SK-N-SH (cell line): ENCODE measurements around the gene TMPRSS11F. TPM values are rescaled to one million over a fixed set of nuclear protein-coding genes. Genes with fewer than 3 reads are reported as not detected.

Experiments used
- CTCF ChIA-PET: fragments of 300-600, 350-600 bp; formaldehyde crosslinking; extraction: SDS; loops from one replicate; lab custom pipeline; 2021; lab: Yijun Ruan, JAX
- POLR2A ChIA-PET: fragments of 350-600 bp; sonication (Branson Sonifier 250); formaldehyde crosslinking; extraction: SDS; loops from one replicate; lab custom pipeline; 2020; ENCODE audit warnings: antibody characterized with exemption, inconsistent platforms; lab: Yijun Ruan, JAX
- DNase-seq: peaks from one replicate; pipeline ENCODE4 v3.0.0; 2012
- H2AFZ ChIP-seq: fragments of 200-600 bp; sonication (generic); 2 replicates; pipeline ENCODE4 v1.8.1; 2016; ENCODE audit warnings: antibody characterized with exemption, mild to moderate bottlenecking, low read depth
- H3F3A ChIP-seq: fragments of 200-600 bp; sonication (generic); replicated peaks from 2 replicates; pipeline ENCODE3; 2016; ENCODE audit warnings: antibody characterized with exemption, mild to moderate bottlenecking; ENCODE audit not compliant: insufficient read depth
- H3K27ac ChIP-seq, 2 experiments: fragments of 200-500 bp in 1 of 2; fragments of 200-600 bp in 1 of 2; sonication (Bioruptor generic) in 1 of 2; sonication (generic), shearing (Covaris generic) in 1 of 2; 2 replicates each; pipeline versions ENCODE4 v1.5.1 to v1.6.1; 2014 to 2016; ENCODE audit warnings: low read depth in 2 of 2, inconsistent platforms in 1 of 2, low read length in 1 of 2, mild to moderate bottlenecking in 1 of 2, mixed read lengths in 1 of 2
- H3K27me3 ChIP-seq: fragments of 200-600 bp; sonication (generic), shearing (Covaris generic); 2 replicates; pipeline ENCODE4 v1.6.1; 2016; ENCODE audit warnings: mixed run types; ENCODE audit not compliant: insufficient read depth
- H3K36me3 ChIP-seq, 2 experiments: fragments of 200-500 bp in 1 of 2; fragments of 200-600 bp in 1 of 2; sonication (Bioruptor generic) in 1 of 2; sonication (generic) in 1 of 2; replicated peaks in 1 of 2; 2 replicates each; pipeline versions ENCODE3 to v1.5.1; 2014 to 2016; ENCODE audit warnings: low read length in 1 of 2, mild to moderate bottlenecking in 1 of 2; ENCODE audit not compliant: insufficient read depth in 2 of 2, control insufficient read depth in 1 of 2
- H3K4me1 ChIP-seq, 2 experiments: fragments of 200-500 bp in 1 of 2; fragments of 200-600 bp in 1 of 2; sonication (Bioruptor generic) in 1 of 2; sonication (generic), shearing (Covaris generic) in 1 of 2; 2 replicates each; pipeline versions ENCODE4 v1.5.1 to v1.6.1; 2014 to 2016; ENCODE audit warnings: low read depth in 1 of 2, low read length in 1 of 2, mixed run types in 1 of 2; ENCODE audit not compliant: insufficient read depth in 2 of 2, control insufficient read depth in 1 of 2
- H3K4me2 ChIP-seq: fragments of 200-600 bp; sonication (generic), shearing (Covaris generic); 2 replicates; pipeline ENCODE4 v1.6.1; 2017; ENCODE audit warnings: mixed run types
- H3K4me3 ChIP-seq, 2 experiments: fragments of 200-500 bp in 1 of 2; fragments of 200-600 bp in 1 of 2; sonication (Bioruptor generic) in 1 of 2; sonication (generic), shearing (Covaris generic) in 1 of 2; 2 replicates each; pipeline versions ENCODE4 v1.5.1 to v1.8.1; 2014 to 2016; ENCODE audit warnings: low read depth in 2 of 2, inconsistent platforms in 1 of 2, low read length in 1 of 2, mild to moderate bottlenecking in 1 of 2, mixed read lengths in 1 of 2, moderate library complexity in 1 of 2
- H3K79me2 ChIP-seq: fragments of 200-600 bp; sonication (generic); 2 replicates; pipeline ENCODE4 v1.8.1; 2017; ENCODE audit warnings: mild to moderate bottlenecking; ENCODE audit not compliant: insufficient read depth
- H3K9ac ChIP-seq: fragments of 200-600 bp; sonication (generic); 2 replicates; pipeline ENCODE4 v1.6.1; 2017; ENCODE audit warnings: mixed run types
- H3K9me2 ChIP-seq: fragments of 200-600 bp; sonication (generic); 2 replicates; pipeline ENCODE4 v1.6.1; 2017; ENCODE audit warnings: mixed run types
- H3K9me3 ChIP-seq: fragments of 200-600 bp; sonication (generic); 2 replicates; pipeline ENCODE4 v1.6.1; 2017; ENCODE audit warnings: mixed run types, mild to moderate bottlenecking, moderate library complexity
- H4K20me1 ChIP-seq: fragments of 200-600 bp; sonication (generic); 2 replicates; pipeline ENCODE4 v1.6.1; 2017; ENCODE audit warnings: mild to moderate bottlenecking, mixed run types; ENCODE audit not compliant: insufficient read depth
- CHD2 ChIP-seq: fragments of 150-350 bp; IDR thresholded peaks from 2 replicates; pipeline ENCODE4 v1.6.1; 2018; ENCODE audit warnings: low read length; ENCODE audit not compliant: partially characterized antibody
- CTCF ChIP-seq: fragments of 200-600 bp; sonication (generic); IDR thresholded peaks from 2 replicates; pipeline ENCODE4 v1.6.1; 2017; ENCODE audit warnings: antibody characterized with exemption, mild to moderate bottlenecking, moderate library complexity
- EP300 ChIP-seq, 2 experiments: IDR thresholded peaks; 2 replicates each; pipeline versions ENCODE4 v1.4.0 to v1.6.1; 2012; ENCODE audit warnings: borderline replicate concordance in 1 of 2, low read depth in 1 of 2, low read length in 1 of 2
- FOXJ3 ChIP-seq: sonication (generic); formaldehyde crosslinking; IDR thresholded peaks from 2 replicates; pipeline ENCODE4 v1.5.1; 2020; ENCODE audit warnings: mild to moderate bottlenecking, missing genetic modification reagents
- GABPA ChIP-seq: IDR thresholded peaks from 2 replicates; pipeline ENCODE4 v1.4.0; 2012; ENCODE audit warnings: low read depth, mild to moderate bottlenecking
- GATA2 ChIP-seq: sonication (generic); formaldehyde crosslinking; IDR thresholded peaks from 2 replicates; pipeline ENCODE4 v1.5.0; 2020; ENCODE audit warnings: mild to moderate bottlenecking, missing genetic modification reagents
- MXI1 ChIP-seq: IDR thresholded peaks from 2 replicates; pipeline ENCODE4 v1.6.1; 2012; ENCODE audit warnings: mild to moderate bottlenecking, low read depth, low read length, improper control_type of control experiment
- NFIC ChIP-seq: IDR thresholded peaks from 2 replicates; pipeline ENCODE4 v1.4.0; 2012; ENCODE audit warnings: borderline replicate concordance
- RAD21 ChIP-seq: IDR thresholded peaks from 2 replicates; pipeline ENCODE4 v1.6.1; 2012; ENCODE audit warnings: mild to moderate bottlenecking, low read length
- REST ChIP-seq: IDR thresholded peaks from 2 replicates; pipeline ENCODE4 v1.6.1; 2012; ENCODE audit warnings: mild to moderate bottlenecking, low read depth, low read length, moderate library complexity
- RFX5 ChIP-seq: IDR thresholded peaks from 2 replicates; pipeline ENCODE4 v1.6.1; 2012; ENCODE audit warnings: mild to moderate bottlenecking, improper control_type of control experiment, low read length
- SIN3A ChIP-seq: IDR thresholded peaks from 2 replicates; pipeline ENCODE4 v1.6.1; 2012; ENCODE audit warnings: low read depth, mild to moderate bottlenecking, low read length, moderate library complexity, borderline replicate concordance
- SMC3 ChIP-seq: IDR thresholded peaks from 2 replicates; pipeline ENCODE4 v1.6.1; 2012; ENCODE audit warnings: low read depth, low read length, improper control_type of control experiment
- TEAD4 ChIP-seq: IDR thresholded peaks from 2 replicates; pipeline ENCODE4 v1.4.0; 2012; ENCODE audit warnings: mild to moderate bottlenecking, borderline replicate concordance; ENCODE audit not compliant: insufficient read depth
- USF1 ChIP-seq: IDR thresholded peaks from 2 replicates; pipeline ENCODE4 v1.4.0; 2012; ENCODE audit warnings: low read depth, borderline replicate concordance
- WGBS: methylation state at CpG from one replicate; pipeline ENCODE4 v1.1.6; 2017; ENCODE audit warnings: low lambda C conversion rate; 5-methylcytosine and 5-hydroxymethylcytosine counted together
- polyA plus RNA-seq, 3 experiments: library from polyadenylated mRNA; depleted of rRNA; stranded (reverse); fragments of >200 nt; gene quantifications; 2 replicates each; pipeline ENCODE4 v1.2.3, GENCODE V29; 2012
- TF ChIP-seq, protein P1 (sequence below): IDR thresholded peaks from 2 replicates; pipeline ENCODE4 v1.4.0; 2012; ENCODE audit warnings: low read depth

The TMPRSS11F gene
- polyA plus RNA-seq, 1 of the 3 experiments (the other 2 are of a cell fraction), result not detected

DNA sequence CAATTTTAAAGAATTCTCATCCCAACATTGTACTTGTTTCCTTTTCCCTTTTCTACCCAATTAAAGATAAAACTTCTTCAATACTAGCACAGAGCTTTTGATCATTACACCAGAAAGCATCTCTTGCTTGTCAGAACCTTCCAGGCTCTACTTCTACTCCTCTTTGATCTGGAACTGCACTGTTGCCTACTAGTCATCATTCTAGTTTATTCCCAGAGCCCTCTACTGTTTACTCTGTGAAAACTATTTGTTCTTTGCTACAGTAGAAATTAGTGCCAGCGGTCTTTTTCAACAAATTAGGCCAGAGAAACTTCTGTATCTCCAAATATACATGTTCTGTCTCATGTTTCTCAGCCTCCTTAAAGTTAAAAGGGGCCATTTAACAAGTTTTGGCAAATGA lies 46.8 kb upstream of the TMPRSS11F start:
- Histone ChIP-seq H3K79me2 (no peaks in the 10 kb centered on the region), H3K4me3 (no peak overlapping the region), H3K27me3 (0 out of 2 replicates have a peak, but pooled peaks cover 5% of the 10 kb centered on the region), H3K9me2 (no peaks in the 10 kb centered on the region), H4K20me1 (no peaks in the 10 kb centered on the region), H3K27ac (no peak overlapping the region), H3K9ac (no peak overlapping the region), H3K36me3 (no peaks in the 10 kb centered on the region), H3K4me1 (no peaks in the 10 kb centered on the region), H2AFZ (no peak overlapping the region), H3K9me3 (no peaks in the 10 kb centered on the region), H3F3A (no peaks in the 10 kb centered on the region), H3K4me2 (no peak overlapping the region)
- ChIA-PET CTCF (interaction anchor here (0.7 to 2.1 kb wide), 14 partner anchors 8 to 430 kb away, joined by 3 to 20 read pairs (median 3); no protein-coding TSS in a partner anchor), POLR2A (no interaction called here)
- TF ChIP-seq SMC3, result no peak
- no peak for TF ChIP-seq TEAD4
- TF ChIP-seq RFX5, result no peak
- no peak for TF ChIP-seq REST
- TF ChIP-seq USF1, result no peak
- no peak for TF ChIP-seq NFIC
- no peak for TF ChIP-seq EP300 (IDR thresholded peaks at IDR 0.05; ENCODE audit: borderline replicate concordance in 1 of 2, low read depth in 1 of 2, low read length in 1 of 2)
- TF ChIP-seq RAD21, result no peak
- TF ChIP-seq CHD2, result no peak
- DNase-seq, result no peak
- WGBS, result 3% methylated on average over 1 of the region's 1 CpG

- ChIA-PET POLR2A (no interaction called here), CTCF (interaction anchor here (0.6 to 2.1 kb wide), 23 partner anchors 9 to 624 kb away, joined by 3 to 20 read pairs (median 3); no protein-coding TSS in a partner anchor)
- TF ChIP-seq, protein P1, sequence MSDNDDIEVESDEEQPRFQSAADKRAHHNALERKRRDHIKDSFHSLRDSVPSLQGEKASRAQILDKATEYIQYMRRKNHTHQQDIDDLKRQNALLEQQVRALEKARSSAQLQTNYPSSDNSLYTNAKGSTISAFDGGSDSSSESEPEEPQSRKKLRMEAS, result no peak
- TF ChIP-seq REST (no peak), GATA2 (CRISPR knock-in tag) (no peak), GABPA (no peak), MXI1 (no peak), FOXJ3 (CRISPR knock-in tag) (no peak), CTCF (peak; percentile 87), SIN3A (no peak)
These were observed 46.0 kb upstream of the TMPRSS11F start for GRCh38 chr4:68175562-68176155.

More at GRCh38 chr4:68175562-68176155, 46.0 kb upstream of the TMPRSS11F start:
- H3K79me2 ChIP-seq, result no peaks in the 10 kb centered on the region
- WGBS, result 2% methylated on average over 6 of the region's 6 CpGs
- DNase-seq, result peak; percentile 49
- no peaks in the 10 kb centered on the region for H3K9me3 ChIP-seq
- no peaks in the 10 kb centered on the region for H3K4me1 ChIP-seq
- H3K4me2 ChIP-seq, result no peak overlapping the region
- no peak overlapping the region for H3K27ac ChIP-seq
- H3K9me2 ChIP-seq, result no peaks in the 10 kb centered on the region
- H3K9ac ChIP-seq, result no peak overlapping the region
- no peak overlapping the region; a peak in 1 of 4 replicates for H3K4me3 ChIP-seq
- H3K36me3 ChIP-seq, result no peaks in the 10 kb centered on the region
- H3F3A ChIP-seq, result no peaks in the 10 kb centered on the region
- H4K20me1 ChIP-seq, result no peaks in the 10 kb centered on the region
- no peak overlapping the region for H2AFZ ChIP-seq
- H3K27me3 ChIP-seq, result 0 out of 2 replicates have a peak, but pooled peaks cover 5% of the 10 kb centered on the region
